ENCODE data around the gene CPLX4.

CPLX4 gene

DNA sequence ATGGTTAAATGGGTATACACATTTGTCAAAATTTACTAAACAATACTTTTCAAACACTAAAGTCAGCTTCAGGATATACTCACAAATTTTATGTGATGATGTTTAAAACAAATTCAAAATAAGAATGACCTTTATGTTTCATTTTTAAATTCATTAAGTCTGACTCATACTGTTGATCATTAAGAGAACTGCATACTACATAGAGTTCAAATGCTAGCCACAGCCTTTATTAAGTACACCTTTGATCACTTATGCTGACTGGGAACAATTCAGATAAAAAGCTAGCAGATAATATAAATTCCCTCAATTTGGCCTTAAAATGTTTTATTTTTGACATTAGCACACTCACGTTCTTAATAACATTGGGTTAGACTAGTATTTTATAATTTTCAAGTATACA is 26.5 kb upstream of the CPLX4 start:
- no peak overlapping the region for H3K4me3 ChIP-seq (ENCODE audit: low read length in 2 of 2)
- H3K9me3 ChIP-seq (ENCODE audit: control insufficient read depth in 2 of 2, low read length in 2 of 2), result no peaks in the 10 kb centered on the region
- H3K27me3 ChIP-seq (ENCODE audit: control insufficient read depth in 2 of 2, insufficient read depth in 2 of 2, low read length in 2 of 2), result no peaks in the 10 kb centered on the region
- H3K4me1 ChIP-seq (ENCODE audit: control insufficient read depth in 2 of 2, insufficient read depth in 2 of 2, low read length in 2 of 2), result no peaks in the 10 kb centered on the region
- H3K9ac ChIP-seq (ENCODE audit: low read depth in 1 of 2, low read length in 2 of 2), result no peak overlapping the region
- H3K36me3 ChIP-seq (ENCODE audit: control insufficient read depth in 2 of 2, insufficient read depth in 2 of 2, low read length in 2 of 2), result peaks cover 42% of the 10 kb centered on the region in 2 donors
- no peak overlapping the region for H3K27ac ChIP-seq (ENCODE audit: low read depth in 2 of 2, low read length in 2 of 2)

- peaks cover 47 to 48% of the 10 kb centered on the region in 2 donors for H3K36me3 ChIP-seq (ENCODE audit: control insufficient read depth in 2 of 2, insufficient read depth in 2 of 2, low read length in 2 of 2)
- no peak overlapping the region for H3K4me3 ChIP-seq (ENCODE audit: low read length in 2 of 2)
- H3K27me3 ChIP-seq (ENCODE audit: control insufficient read depth in 2 of 2, insufficient read depth in 2 of 2, low read length in 2 of 2), result no peaks in the 10 kb centered on the region
- H3K9ac ChIP-seq (ENCODE audit: low read depth in 1 of 2, low read length in 2 of 2), result no peak overlapping the region
- no peaks in the 10 kb centered on the region for H3K4me1 ChIP-seq (ENCODE audit: control insufficient read depth in 2 of 2, insufficient read depth in 2 of 2, low read length in 2 of 2)
- H3K27ac ChIP-seq (ENCODE audit: low read depth in 2 of 2, low read length in 2 of 2), result no peak overlapping the region
- no peaks in the 10 kb centered on the region for H3K9me3 ChIP-seq (ENCODE audit: control insufficient read depth in 2 of 2, low read length in 2 of 2)
Measured at GRCh38 chr18:59343926-59344325, 25.5 kb upstream of the CPLX4 start.

DNA sequence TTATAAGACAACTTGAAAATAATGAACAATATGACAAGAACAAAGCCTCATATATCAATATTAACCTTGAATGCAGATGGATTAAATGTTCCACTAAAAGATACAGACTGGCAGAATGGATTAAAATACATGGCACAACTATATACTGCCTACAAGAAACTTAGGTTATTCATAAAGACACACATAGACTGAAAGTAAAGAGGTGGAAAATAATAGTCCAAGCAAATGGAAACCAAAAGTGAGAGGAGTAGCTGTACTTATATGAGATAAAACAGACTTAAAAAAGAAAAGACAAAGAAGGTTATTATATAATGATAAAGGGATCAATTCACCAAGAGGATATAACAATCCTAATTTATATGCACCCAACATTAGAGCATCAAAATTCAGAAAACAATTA is 22.4 kb upstream of the CPLX4 start:
- Histone ChIP-seq H3K27me3 (ENCODE audit: control insufficient read depth in 2 of 2, insufficient read depth in 2 of 2, low read length in 2 of 2) (no peaks in the 10 kb centered on the region), H3K4me3 (ENCODE audit: low read length in 2 of 2) (no peak overlapping the region), H3K9me3 (ENCODE audit: control insufficient read depth in 2 of 2, low read length in 2 of 2) (no peaks in the 10 kb centered on the region), H3K9ac (ENCODE audit: low read depth in 1 of 2, low read length in 2 of 2) (no peak overlapping the region), H3K36me3 (ENCODE audit: control insufficient read depth in 2 of 2, insufficient read depth in 2 of 2, low read length in 2 of 2) (peaks cover 46 to 50% of the 10 kb centered on the region in 2 donors), H3K27ac (ENCODE audit: low read depth in 2 of 2, low read length in 2 of 2) (no peak overlapping the region), H3K4me1 (ENCODE audit: control insufficient read depth in 2 of 2, insufficient read depth in 2 of 2, low read length in 2 of 2) (no peaks in the 10 kb centered on the region)

GRCh38 chr18:59340312-59340711 is 21.9 kb upstream of the CPLX4 start:
- Histone ChIP-seq H3K36me3 (ENCODE audit: control insufficient read depth in 2 of 2, insufficient read depth in 2 of 2, low read length in 2 of 2) (peaks cover 45 to 46% of the 10 kb centered on the region in 2 donors), H3K9ac (ENCODE audit: low read depth in 1 of 2, low read length in 2 of 2) (no peak overlapping the region), H3K27me3 (ENCODE audit: control insufficient read depth in 2 of 2, insufficient read depth in 2 of 2, low read length in 2 of 2) (no peaks in the 10 kb centered on the region), H3K4me1 (ENCODE audit: control insufficient read depth in 2 of 2, insufficient read depth in 2 of 2, low read length in 2 of 2) (no peaks in the 10 kb centered on the region), H3K27ac (ENCODE audit: low read depth in 2 of 2, low read length in 2 of 2) (no peak overlapping the region), H3K4me3 (ENCODE audit: low read length in 2 of 2) (no peak overlapping the region), H3K9me3 (ENCODE audit: control insufficient read depth in 2 of 2, low read length in 2 of 2) (no peaks in the 10 kb centered on the region)

DNA sequence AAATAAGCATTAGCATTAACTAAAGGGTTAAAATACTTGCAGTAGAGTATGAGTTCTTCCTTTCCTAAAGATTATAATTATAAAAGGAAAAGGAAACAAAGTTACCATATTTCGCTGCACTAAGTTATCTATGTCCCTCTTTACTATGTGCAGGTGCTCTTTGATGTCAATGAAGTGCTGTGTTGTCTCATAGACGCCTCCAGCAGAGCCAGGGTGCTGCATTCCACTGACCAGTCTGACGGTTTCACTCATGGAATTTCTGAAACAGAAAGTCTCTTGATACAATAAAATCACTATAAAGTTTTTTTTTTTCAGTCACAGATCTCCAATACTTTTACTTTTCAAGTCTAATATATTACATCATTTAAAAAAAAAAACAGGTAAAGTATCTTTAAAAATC is 14.5 kb upstream of the CPLX4 start:
- Histone ChIP-seq H3K9ac (ENCODE audit: low read depth in 1 of 2, low read length in 2 of 2) (no peak overlapping the region), H3K36me3 (ENCODE audit: control insufficient read depth in 2 of 2, insufficient read depth in 2 of 2, low read length in 2 of 2) (peaks cover 43 to 50% of the 10 kb centered on the region in 2 donors), H3K27ac (ENCODE audit: low read depth in 2 of 2, low read length in 2 of 2) (no peak overlapping the region), H3K9me3 (ENCODE audit: control insufficient read depth in 2 of 2, low read length in 2 of 2) (no peaks in the 10 kb centered on the region), H3K4me1 (ENCODE audit: control insufficient read depth in 2 of 2, insufficient read depth in 2 of 2, low read length in 2 of 2) (no peaks in the 10 kb centered on the region), H3K4me3 (ENCODE audit: low read length in 2 of 2) (no peak overlapping the region), H3K27me3 (ENCODE audit: control insufficient read depth in 2 of 2, insufficient read depth in 2 of 2, low read length in 2 of 2) (no peaks in the 10 kb centered on the region)

DNA sequence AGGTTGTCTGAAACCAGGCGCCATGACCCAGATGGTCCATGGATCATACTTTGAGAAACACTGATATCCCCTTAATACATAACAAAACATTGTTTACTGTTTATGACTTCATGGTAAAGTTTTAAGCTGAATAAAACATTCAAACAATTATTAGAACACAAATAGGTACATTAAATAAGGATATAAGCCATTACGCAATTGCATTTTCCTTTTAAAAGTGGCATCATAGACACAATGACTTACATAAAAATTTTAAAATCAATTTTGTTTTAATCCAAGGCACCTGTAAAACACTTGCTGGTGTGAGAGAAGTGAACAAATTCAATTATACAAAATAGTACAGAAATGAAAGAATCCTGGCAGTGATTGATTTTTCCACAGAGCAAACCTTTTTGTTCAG is 10.2 kb upstream of the CPLX4 start:
- Histone ChIP-seq H3K27ac (ENCODE audit: low read depth in 2 of 2, low read length in 2 of 2) (no peak overlapping the region), H3K9ac (ENCODE audit: low read depth in 1 of 2, low read length in 2 of 2) (no peak overlapping the region), H3K27me3 (ENCODE audit: control insufficient read depth in 2 of 2, insufficient read depth in 2 of 2, low read length in 2 of 2) (no peaks in the 10 kb centered on the region), H3K36me3 (ENCODE audit: control insufficient read depth in 2 of 2, insufficient read depth in 2 of 2, low read length in 2 of 2) (peaks cover 35 to 52% of the 10 kb centered on the region in 2 donors), H3K9me3 (ENCODE audit: control insufficient read depth in 2 of 2, low read length in 2 of 2) (no peaks in the 10 kb centered on the region), H3K4me3 (ENCODE audit: low read length in 2 of 2) (no peak overlapping the region), H3K4me1 (ENCODE audit: control insufficient read depth in 2 of 2, insufficient read depth in 2 of 2, low read length in 2 of 2) (no peaks in the 10 kb centered on the region)

GRCh38 chr18:59325965-59326364 is 7.5 kb upstream of the CPLX4 start:
- H3K36me3 ChIP-seq (ENCODE audit: control insufficient read depth in 2 of 2, insufficient read depth in 2 of 2, low read length in 2 of 2), result peaks cover 15 to 32% of the 10 kb centered on the region in 2 donors

GRCh38 chr18:59324623-59324971 is 6.1 kb upstream of the CPLX4 start:
- Histone ChIP-seq H3K36me3 (ENCODE audit: control insufficient read depth in 2 of 2, insufficient read depth in 2 of 2, low read length in 2 of 2) (peaks cover 11 to 23% of the 10 kb centered on the region in 2 donors), H3K4me3 (ENCODE audit: low read length in 2 of 2) (no peak overlapping the region), H3K27me3 (ENCODE audit: control insufficient read depth in 2 of 2, insufficient read depth in 2 of 2, low read length in 2 of 2) (no peaks in the 10 kb centered on the region)

More at GRCh38 chr18:59325965-59326364, 7.5 kb upstream of the CPLX4 start:
- no peaks in the 10 kb centered on the region for H3K9me3 ChIP-seq (ENCODE audit: control insufficient read depth in 2 of 2, low read length in 2 of 2)
- H3K9ac ChIP-seq (ENCODE audit: low read depth in 1 of 2, low read length in 2 of 2), result no peak overlapping the region
- H3K4me1 ChIP-seq (ENCODE audit: control insufficient read depth in 2 of 2, insufficient read depth in 2 of 2, low read length in 2 of 2), result no peaks in the 10 kb centered on the region
- H3K27ac ChIP-seq (ENCODE audit: low read depth in 2 of 2, low read length in 2 of 2), result no peak overlapping the region
- no peaks in the 10 kb centered on the region for H3K27me3 ChIP-seq (ENCODE audit: control insufficient read depth in 2 of 2, insufficient read depth in 2 of 2, low read length in 2 of 2)
- no peak overlapping the region for H3K4me3 ChIP-seq (ENCODE audit: low read length in 2 of 2)

DNA sequence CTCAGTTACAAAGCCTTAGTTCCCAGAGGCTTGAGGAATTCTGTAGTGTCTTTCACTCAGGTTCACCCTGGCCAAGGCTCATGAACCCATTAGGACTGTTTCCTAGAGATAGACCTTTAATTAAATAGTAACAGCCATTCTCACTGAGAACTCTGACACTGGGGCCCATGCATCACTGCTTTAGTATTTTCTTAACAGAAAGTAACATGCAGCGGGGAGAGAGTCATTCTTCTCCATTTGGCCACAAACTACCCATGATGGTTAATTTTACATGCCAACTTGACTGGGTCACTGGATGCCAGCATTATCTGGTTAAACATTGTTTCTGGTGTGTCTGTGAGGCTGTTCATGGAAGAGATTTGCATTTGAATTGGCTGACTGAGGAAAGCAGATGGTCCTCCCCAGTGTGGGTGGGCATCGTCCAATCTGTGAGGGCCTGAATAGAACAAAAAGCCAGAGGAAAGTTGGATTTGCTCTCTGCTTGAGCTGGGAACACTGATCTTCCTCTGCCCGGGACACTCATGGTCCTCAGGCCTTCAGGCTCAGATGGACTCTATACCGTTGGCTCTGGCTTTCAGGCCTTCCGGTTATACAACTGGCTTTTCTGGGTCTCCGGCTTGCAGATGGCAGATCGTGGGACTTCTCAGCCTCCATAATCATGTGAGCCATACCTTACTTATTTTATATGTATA is 5.6 kb upstream of the CPLX4 start:
- Histone ChIP-seq H3K9ac (ENCODE audit: low read depth in 1 of 2, low read length in 2 of 2) (no peak overlapping the region), H3K4me1 (ENCODE audit: control insufficient read depth in 2 of 2, insufficient read depth in 2 of 2, low read length in 2 of 2) (no peaks in the 10 kb centered on the region), H3K4me3 (ENCODE audit: low read length in 2 of 2) (no peak overlapping the region), H3K27me3 (ENCODE audit: control insufficient read depth in 2 of 2, insufficient read depth in 2 of 2, low read length in 2 of 2) (no peaks in the 10 kb centered on the region), H3K9me3 (ENCODE audit: control insufficient read depth in 2 of 2, low read length in 2 of 2) (no peaks in the 10 kb centered on the region), H3K36me3 (ENCODE audit: control insufficient read depth in 2 of 2, insufficient read depth in 2 of 2, low read length in 2 of 2) (peaks cover 11 to 22% of the 10 kb centered on the region in 2 donors), H3K27ac (ENCODE audit: low read depth in 2 of 2, low read length in 2 of 2) (no peak overlapping the region)

More at GRCh38 chr18:59324623-59324971, 6.1 kb upstream of the CPLX4 start:
- H3K27ac ChIP-seq (ENCODE audit: low read depth in 2 of 2, low read length in 2 of 2), result no peak overlapping the region
- H3K9ac ChIP-seq (ENCODE audit: low read depth in 1 of 2, low read length in 2 of 2), result no peak overlapping the region
- H3K4me1 ChIP-seq (ENCODE audit: control insufficient read depth in 2 of 2, insufficient read depth in 2 of 2, low read length in 2 of 2), result no peaks in the 10 kb centered on the region
- no peaks in the 10 kb centered on the region for H3K9me3 ChIP-seq (ENCODE audit: control insufficient read depth in 2 of 2, low read length in 2 of 2)

GRCh38 chr18:59311631-59312030 is 6.8 kb downstream of the CPLX4 start:
- peaks cover 0 to 3% of the 10 kb centered on the region in 2 donors for H3K4me1 ChIP-seq (ENCODE audit: control insufficient read depth in 2 of 2, insufficient read depth in 2 of 2, low read length in 2 of 2)
- no peaks in the 10 kb centered on the region for H3K9me3 ChIP-seq (ENCODE audit: control insufficient read depth in 2 of 2, low read length in 2 of 2)
- H3K9ac ChIP-seq (ENCODE audit: low read depth in 1 of 2, low read length in 2 of 2), result no peak overlapping the region
- H3K27ac ChIP-seq (ENCODE audit: low read depth in 2 of 2, low read length in 2 of 2), result no peak overlapping the region
- no peak overlapping the region for H3K4me3 ChIP-seq (ENCODE audit: low read length in 2 of 2)
- H3K27me3 ChIP-seq (ENCODE audit: control insufficient read depth in 2 of 2, insufficient read depth in 2 of 2, low read length in 2 of 2), result peaks cover 5 to 21% of the 10 kb centered on the region in 2 donors
- H3K36me3 ChIP-seq (ENCODE audit: control insufficient read depth in 2 of 2, insufficient read depth in 2 of 2, low read length in 2 of 2), result no peaks in the 10 kb centered on the region

All from mucosa of rectum (tissue), 2 donors.